HL-60 (cell line): ENCODE data around the gene ZKSCAN4.
A peak's percentile ranks its signal among the peaks of the same experiment; 100 is the strongest.

Source experiments
- DNase-seq, 2 experiments: peaks; one replicate each; pipeline ENCODE4 v3.0.0-alpha.2; 2010 to 2020; ENCODE audit warnings: low read depth in 1 of 2, low spot score in 1 of 2
- H3K27ac ChIP-seq: fragments of 250-450 bp; sonication (Bioruptor Pico); replicated peaks from 2 replicates; pipeline ENCODE4 v1.5.1; 2020; ENCODE audit warnings: mild to moderate bottlenecking, moderate library complexity
- H3K27me3 ChIP-seq: fragments of 250-450 bp; sonication (Bioruptor Pico); 2 replicates; pipeline ENCODE4 v1.5.1; 2021; ENCODE audit warnings: mild to moderate bottlenecking, moderate library complexity; ENCODE audit not compliant: insufficient read depth, poor library complexity, severe bottlenecking
- H3K4me3 ChIP-seq: replicated peaks from 2 replicates; pipeline ENCODE4 v1.5.1; 2011; ENCODE audit warnings: mild to moderate bottlenecking, control low read depth, low read length; ENCODE audit not compliant: insufficient read depth
- GABPA ChIP-seq: IDR thresholded peaks from 2 replicates; pipeline ENCODE4 v1.6.1; 2012; ENCODE audit warnings: low read depth
- POLR2AphosphoS5 ChIP-seq: IDR thresholded peaks from 2 replicates; pipeline ENCODE4 v1.6.1; 2012; ENCODE audit warnings: low read depth
- SPI1 ChIP-seq: IDR thresholded peaks from 2 replicates; pipeline ENCODE4 v1.6.1; 2012; ENCODE audit warnings: low read depth, mild to moderate bottlenecking, borderline replicate concordance
- TF ChIP-seq, protein P1 (sequence below): IDR thresholded peaks from one replicate; pipeline ENCODE4 v1.5.1; 2011; ENCODE audit warnings: low read length, control low read depth, inconsistent platforms; ENCODE audit not compliant: insufficient read depth
- TF ChIP-seq, protein P2 (sequence below): IDR thresholded peaks from 2 replicates; pipeline ENCODE4 v1.6.1; 2012; ENCODE audit warnings: low read depth; ENCODE audit not compliant: insufficient replicate concordance

ZKSCAN4 gene

DNA sequence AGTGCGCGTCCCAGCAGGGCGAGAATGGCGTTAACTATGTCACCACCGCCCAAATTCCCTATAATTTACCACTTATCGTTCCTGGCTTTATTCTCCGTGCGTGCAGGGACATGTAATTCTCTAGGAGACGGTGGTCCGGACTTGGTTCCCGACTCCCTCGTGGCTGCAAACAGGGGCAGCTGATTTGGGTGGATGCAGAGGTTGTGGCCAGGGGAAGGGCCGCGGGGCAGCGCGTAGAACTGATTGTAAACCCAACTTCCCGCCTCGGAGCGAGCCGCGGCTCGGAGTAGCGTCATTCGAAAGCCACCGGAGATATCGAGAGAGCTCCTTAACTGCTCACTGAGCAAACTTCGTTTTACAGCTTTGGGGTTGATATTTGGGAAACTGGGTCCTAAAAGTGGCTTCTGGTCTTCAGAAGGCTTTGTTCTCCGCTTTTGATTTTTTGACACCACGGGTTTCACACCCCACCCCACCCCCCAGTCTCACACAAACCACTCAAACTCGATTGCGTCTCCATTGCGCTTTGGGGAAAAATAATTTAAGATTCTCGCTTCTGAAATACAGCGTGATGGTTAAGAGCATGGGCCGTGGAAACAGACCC is 44.5 kb downstream of the ZKSCAN4 start:
- DNase-seq, result no peak
- H3K27ac ChIP-seq, result no peak overlapping the region
- H3K4me3 ChIP-seq, result no peak overlapping the region
- no peaks in the 10 kb centered on the region for H3K27me3 ChIP-seq
- TF ChIP-seq, protein P1, sequence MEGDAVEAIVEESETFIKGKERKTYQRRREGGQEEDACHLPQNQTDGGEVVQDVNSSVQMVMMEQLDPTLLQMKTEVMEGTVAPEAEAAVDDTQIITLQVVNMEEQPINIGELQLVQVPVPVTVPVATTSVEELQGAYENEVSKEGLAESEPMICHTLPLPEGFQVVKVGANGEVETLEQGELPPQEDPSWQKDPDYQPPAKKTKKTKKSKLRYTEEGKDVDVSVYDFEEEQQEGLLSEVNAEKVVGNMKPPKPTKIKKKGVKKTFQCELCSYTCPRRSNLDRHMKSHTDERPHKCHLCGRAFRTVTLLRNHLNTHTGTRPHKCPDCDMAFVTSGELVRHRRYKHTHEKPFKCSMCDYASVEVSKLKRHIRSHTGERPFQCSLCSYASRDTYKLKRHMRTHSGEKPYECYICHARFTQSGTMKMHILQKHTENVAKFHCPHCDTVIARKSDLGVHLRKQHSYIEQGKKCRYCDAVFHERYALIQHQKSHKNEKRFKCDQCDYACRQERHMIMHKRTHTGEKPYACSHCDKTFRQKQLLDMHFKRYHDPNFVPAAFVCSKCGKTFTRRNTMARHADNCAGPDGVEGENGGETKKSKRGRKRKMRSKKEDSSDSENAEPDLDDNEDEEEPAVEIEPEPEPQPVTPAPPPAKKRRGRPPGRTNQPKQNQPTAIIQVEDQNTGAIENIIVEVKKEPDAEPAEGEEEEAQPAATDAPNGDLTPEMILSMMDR, result no peak
- no peak for TF ChIP-seq GABPA
- TF ChIP-seq POLR2AphosphoS5, result no peak
- TF ChIP-seq SPI1, result no peak

DNA sequence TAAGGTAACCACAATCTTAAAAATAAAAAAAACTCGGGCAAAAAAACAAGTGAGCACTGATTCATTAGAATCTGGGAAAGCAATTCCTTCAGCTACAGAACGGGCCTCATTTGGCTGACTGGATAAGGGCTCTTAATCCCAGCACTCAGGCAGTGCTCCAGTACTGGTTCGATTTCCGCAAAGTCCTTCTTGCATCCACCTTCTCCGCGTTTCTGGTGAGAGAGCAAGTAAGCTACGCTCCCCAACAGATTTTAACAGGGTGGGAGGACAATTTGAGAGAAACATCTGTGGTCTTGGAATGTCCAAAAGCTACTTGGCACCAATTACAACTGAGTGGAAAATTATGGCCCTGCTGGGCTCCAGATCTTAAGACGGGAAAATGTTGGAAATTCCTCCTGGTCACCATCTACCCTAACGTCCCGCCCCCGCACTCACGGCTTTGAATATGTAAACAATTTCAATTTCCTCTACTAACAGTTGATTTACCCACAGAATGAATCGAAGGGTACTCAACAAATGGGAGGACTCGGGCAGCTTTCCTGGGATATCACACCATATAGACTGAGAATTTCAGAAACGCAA is 45.0 kb downstream of the ZKSCAN4 start:
- no peak for DNase-seq
- H3K4me3 ChIP-seq, result no peak overlapping the region
- no peaks in the 10 kb centered on the region for H3K27me3 ChIP-seq
- no peak overlapping the region for H3K27ac ChIP-seq
- TF ChIP-seq, protein P2, sequence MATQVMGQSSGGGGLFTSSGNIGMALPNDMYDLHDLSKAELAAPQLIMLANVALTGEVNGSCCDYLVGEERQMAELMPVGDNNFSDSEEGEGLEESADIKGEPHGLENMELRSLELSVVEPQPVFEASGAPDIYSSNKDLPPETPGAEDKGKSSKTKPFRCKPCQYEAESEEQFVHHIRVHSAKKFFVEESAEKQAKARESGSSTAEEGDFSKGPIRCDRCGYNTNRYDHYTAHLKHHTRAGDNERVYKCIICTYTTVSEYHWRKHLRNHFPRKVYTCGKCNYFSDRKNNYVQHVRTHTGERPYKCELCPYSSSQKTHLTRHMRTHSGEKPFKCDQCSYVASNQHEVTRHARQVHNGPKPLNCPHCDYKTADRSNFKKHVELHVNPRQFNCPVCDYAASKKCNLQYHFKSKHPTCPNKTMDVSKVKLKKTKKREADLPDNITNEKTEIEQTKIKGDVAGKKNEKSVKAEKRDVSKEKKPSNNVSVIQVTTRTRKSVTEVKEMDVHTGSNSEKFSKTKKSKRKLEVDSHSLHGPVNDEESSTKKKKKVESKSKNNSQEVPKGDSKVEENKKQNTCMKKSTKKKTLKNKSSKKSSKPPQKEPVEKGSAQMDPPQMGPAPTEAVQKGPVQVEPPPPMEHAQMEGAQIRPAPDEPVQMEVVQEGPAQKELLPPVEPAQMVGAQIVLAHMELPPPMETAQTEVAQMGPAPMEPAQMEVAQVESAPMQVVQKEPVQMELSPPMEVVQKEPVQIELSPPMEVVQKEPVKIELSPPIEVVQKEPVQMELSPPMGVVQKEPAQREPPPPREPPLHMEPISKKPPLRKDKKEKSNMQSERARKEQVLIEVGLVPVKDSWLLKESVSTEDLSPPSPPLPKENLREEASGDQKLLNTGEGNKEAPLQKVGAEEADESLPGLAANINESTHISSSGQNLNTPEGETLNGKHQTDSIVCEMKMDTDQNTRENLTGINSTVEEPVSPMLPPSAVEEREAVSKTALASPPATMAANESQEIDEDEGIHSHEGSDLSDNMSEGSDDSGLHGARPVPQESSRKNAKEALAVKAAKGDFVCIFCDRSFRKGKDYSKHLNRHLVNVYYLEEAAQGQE, result no peak
- TF ChIP-seq, protein P1, result no peak
- TF ChIP-seq POLR2AphosphoS5, result no peak
- no peak for TF ChIP-seq SPI1
- no peak for TF ChIP-seq GABPA

DNA sequence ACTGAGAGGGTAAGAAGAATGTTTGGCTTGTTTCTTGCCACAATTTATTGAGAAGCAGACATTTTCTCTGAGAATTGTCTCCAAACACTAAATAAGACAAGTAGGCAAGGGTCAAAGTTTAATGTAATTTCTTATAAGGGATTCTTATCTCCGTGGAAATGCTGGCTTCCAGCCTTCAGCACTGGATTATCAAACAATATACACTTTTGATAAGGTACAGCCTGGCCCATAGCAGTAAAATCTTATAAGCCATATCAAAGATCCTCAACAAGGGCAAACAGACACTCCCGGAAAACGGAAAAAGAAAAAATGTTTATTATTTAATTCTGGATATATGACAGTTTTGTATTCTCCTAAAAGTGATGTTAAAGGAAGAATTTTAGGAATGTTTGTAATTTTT is 45.5 kb downstream of the ZKSCAN4 start:
- TF ChIP-seq, protein P1, result no peak
- TF ChIP-seq SPI1 (no peak), POLR2AphosphoS5 (no peak), GABPA (no peak)
- TF ChIP-seq, protein P2, result no peak
- H3K27me3 ChIP-seq, result no peaks in the 10 kb centered on the region
- no peak overlapping the region for H3K27ac ChIP-seq
- DNase-seq, result no peak
- no peak overlapping the region for H3K4me3 ChIP-seq

DNA sequence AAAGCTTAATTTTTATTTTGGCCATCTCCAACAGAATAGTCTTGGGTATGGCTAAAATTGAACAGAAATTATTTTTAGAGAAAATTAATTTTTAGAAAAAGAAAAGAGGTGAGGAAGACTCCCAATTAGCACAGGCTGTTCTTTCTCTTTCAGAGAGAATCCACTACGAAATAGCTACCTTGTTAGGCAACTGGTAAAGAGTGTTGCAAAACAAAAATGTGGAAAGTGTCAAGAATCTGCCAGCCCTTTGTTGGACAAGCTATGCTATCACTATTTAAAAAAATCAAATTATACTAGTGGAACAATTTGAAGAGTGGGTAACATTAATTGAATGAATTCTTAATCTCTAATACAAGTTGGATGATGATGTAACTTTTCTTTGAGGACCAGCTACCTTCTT is 46.2 kb downstream of the ZKSCAN4 start:
- no peak for TF ChIP-seq SPI1
- TF ChIP-seq, protein P1, result no peak
- TF ChIP-seq GABPA, result no peak
- TF ChIP-seq POLR2AphosphoS5, result no peak
- TF ChIP-seq, protein P2, result no peak

More for the DNA sequence above, 46.2 kb downstream of the ZKSCAN4 start:
- Histone ChIP-seq H3K27ac (no peak overlapping the region), H3K27me3 (no peaks in the 10 kb centered on the region), H3K4me3 (no peak overlapping the region)
- DNase-seq, result peak in 1 of 2 experiments; percentile 42
